Stimulated activated CD8-positive, alpha-beta memory T cell treated with anti-CD3 and anti-CD28 coated beads, Interleukin-7, amount 100 ng/mL, for 1 hour (primary cell): Measurements from ENCODE around the gene PRSS8.

ENCODE experiments used
- DNase-seq, 2 donors: peaks; one replicate each; pipeline ENCODE4 v3.0.0-alpha.2; 2020; ENCODE audit warnings: low read depth in 2 of 2

Gene PRSS8

DNA sequence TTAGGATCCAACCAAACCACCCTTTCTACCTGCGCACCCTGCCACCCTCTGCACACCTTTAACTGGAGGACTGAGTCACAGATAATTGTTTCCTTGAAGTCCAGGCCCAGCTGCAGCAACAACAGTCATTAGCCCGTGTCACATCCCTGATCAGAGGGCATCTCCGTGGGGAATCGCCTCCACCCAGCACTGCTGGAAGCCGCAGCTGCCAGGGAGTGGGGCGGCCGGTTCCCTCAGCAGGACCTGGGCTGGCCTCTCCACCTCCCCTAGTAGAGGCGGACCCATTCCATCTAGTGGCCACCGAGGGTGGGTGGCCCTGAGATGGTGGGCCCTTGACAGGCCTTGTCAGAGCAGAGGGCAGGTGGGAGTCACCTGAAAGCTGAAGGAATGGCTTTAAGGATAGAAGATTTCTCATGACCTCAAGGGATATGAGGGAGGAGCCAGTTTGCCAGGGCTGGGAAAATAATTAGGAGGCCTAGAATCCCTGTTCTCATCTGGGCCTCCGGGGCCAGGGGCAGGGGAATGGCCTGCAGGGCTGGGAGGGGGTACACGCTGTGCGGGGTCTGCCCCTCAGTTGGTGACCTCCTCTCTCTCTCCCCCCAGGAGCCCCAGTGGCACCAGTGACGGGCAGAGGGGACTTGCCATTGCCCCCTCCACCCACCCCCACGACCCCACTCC, 53.0 kb downstream of the PRSS8 start:
- DNase-seq, result no peak
